Suprapubic skin (tissue), 4 donors: ENCODE data around the gene DENND10. TPM values are rescaled to one million over a fixed set of nuclear protein-coding genes. Genes with fewer than 3 reads are reported as not detected.

ENCODE experiments used
- DNase-seq, 2 donors: peaks; one replicate each; pipeline ENCODE4 v3.0.0-alpha.2; 2019; ENCODE audit warnings: low spot score in 2 of 2
- H3K27ac ChIP-seq: fragments of 200-600 bp; sonication (generic); one replicate; pipeline ENCODE4 v1.5.1; 2019
- H3K27me3 ChIP-seq: fragments of 200-600 bp; sonication (generic); one replicate; pipeline ENCODE4 v1.5.1; 2019
- H3K36me3 ChIP-seq: fragments of 200-600 bp; sonication (generic); one replicate; pipeline ENCODE4 v1.5.1; 2019
- H3K4me1 ChIP-seq: fragments of 200-600 bp; sonication (generic); one replicate; pipeline ENCODE4 v1.5.1; 2019
- H3K4me3 ChIP-seq: fragments of 200-600 bp; sonication (generic); one replicate; pipeline ENCODE4 v1.5.1; 2019; ENCODE audit warnings: mild to moderate bottlenecking
- H3K9me3 ChIP-seq: fragments of 200-600 bp; sonication (generic); one replicate; pipeline ENCODE4 v1.5.1; 2019
- EP300 ChIP-seq: sonication (generic); formaldehyde crosslinking; IDR thresholded peaks from one replicate; pipeline ENCODE4 v1.6.1; 2017; ENCODE audit warnings: antibody characterized with exemption
- POLR2A ChIP-seq, 2 donors: fragments of 450-650 bp; IDR thresholded peaks; one replicate each; pipeline ENCODE4 v1.6.1; 2017; ENCODE audit warnings: antibody characterized with exemption in 2 of 2, mild to moderate bottlenecking in 2 of 2, moderate library complexity in 2 of 2
- POLR2AphosphoS5 ChIP-seq, 3 donors: sonication (generic); formaldehyde crosslinking; IDR thresholded peaks; one replicate each; pipeline ENCODE4 v1.6.1; 2017; ENCODE audit warnings: antibody characterized with exemption in 3 of 3
- WGBS: methylation state at CpG from one replicate; pipeline ENCODE4 v1.1.5; 2018; 5-methylcytosine and 5-hydroxymethylcytosine counted together
- total RNA-seq, 4 donors: library from RNA; depleted of rRNA; stranded (reverse); fragments of >200 nt; gene quantifications; one replicate each; pipeline ENCODE4 v1.1.0, GENCODE V29; 2016
- TF ChIP-seq, protein P1 (sequence below), 2 donors: fragments of 200-600 bp in 1 of 2; fragments of 450-650 bp in 1 of 2; sonication (generic) in 1 of 2; IDR thresholded peaks; one replicate each; pipeline ENCODE4 v1.5.1; 2016 to 2019; ENCODE audit warnings: antibody characterized with exemption in 2 of 2, mild to moderate bottlenecking in 1 of 2, moderate library complexity in 1 of 2

DENND10 gene
- total RNA-seq, 4 donors from 2014 or later: 27.5 to 45.8 (median 33.1) TPM

GRCh38 chr10:119119400-119119799 lies 15.5 kb downstream of the DENND10 start:
- WGBS: 100% methylated on average over 1 of the region's 1 CpG
- TF ChIP-seq EP300 (no peak), POLR2AphosphoS5 (IDR thresholded peaks at IDR 0.05) (no peak), POLR2A (IDR thresholded peaks at IDR 0.05) (no peak)
- TF ChIP-seq, protein P1, sequence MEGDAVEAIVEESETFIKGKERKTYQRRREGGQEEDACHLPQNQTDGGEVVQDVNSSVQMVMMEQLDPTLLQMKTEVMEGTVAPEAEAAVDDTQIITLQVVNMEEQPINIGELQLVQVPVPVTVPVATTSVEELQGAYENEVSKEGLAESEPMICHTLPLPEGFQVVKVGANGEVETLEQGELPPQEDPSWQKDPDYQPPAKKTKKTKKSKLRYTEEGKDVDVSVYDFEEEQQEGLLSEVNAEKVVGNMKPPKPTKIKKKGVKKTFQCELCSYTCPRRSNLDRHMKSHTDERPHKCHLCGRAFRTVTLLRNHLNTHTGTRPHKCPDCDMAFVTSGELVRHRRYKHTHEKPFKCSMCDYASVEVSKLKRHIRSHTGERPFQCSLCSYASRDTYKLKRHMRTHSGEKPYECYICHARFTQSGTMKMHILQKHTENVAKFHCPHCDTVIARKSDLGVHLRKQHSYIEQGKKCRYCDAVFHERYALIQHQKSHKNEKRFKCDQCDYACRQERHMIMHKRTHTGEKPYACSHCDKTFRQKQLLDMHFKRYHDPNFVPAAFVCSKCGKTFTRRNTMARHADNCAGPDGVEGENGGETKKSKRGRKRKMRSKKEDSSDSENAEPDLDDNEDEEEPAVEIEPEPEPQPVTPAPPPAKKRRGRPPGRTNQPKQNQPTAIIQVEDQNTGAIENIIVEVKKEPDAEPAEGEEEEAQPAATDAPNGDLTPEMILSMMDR (IDR thresholded peaks at IDR 0.05): no peak
- H3K36me3 ChIP-seq: peaks cover 76% of the 10 kb centered on the region

DNA sequence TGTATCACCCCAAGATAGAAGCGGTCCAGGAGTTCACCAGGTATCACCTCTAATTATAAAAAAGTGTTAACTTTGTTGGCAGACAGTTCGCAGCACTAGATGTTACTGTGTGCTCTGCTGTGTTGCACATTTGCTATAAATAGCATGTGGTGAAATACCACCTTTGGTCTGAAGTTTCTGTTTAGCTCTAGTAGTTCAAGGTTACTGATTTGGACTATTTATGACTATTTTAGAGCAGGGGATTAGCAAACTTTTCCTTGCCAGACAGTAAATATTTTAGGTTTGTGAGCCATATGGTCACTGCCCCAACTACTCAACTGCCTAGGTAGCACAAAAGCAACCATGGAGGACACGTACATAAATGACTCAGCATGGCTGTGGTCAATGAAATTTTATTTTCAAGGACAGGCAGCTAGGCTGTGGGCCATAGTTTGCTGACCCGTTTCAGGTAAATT lies 16.5 kb downstream of the DENND10 start:
- Histone ChIP-seq H3K27me3 (no peaks in the 10 kb centered on the region), H3K4me1 (no peaks in the 10 kb centered on the region), H3K9me3 (no peaks in the 10 kb centered on the region), H3K36me3 (peaks cover 76% of the 10 kb centered on the region), H3K4me3 (no peak overlapping the region), H3K27ac (no peak overlapping the region)
- WGBS: 84% methylated on average over 4 of the region's 4 CpGs
- TF ChIP-seq EP300 (no peak), POLR2A (IDR thresholded peaks at IDR 0.05) (no peak), POLR2AphosphoS5 (IDR thresholded peaks at IDR 0.05) (no peak)
- TF ChIP-seq, protein P1 (IDR thresholded peaks at IDR 0.05): no peak
- no peak for DNase-seq

More at GRCh38 chr10:119119400-119119799, 15.5 kb downstream of the DENND10 start:
- Histone ChIP-seq H3K4me1 (no peaks in the 10 kb centered on the region), H3K4me3 (no peak overlapping the region), H3K9me3 (no peaks in the 10 kb centered on the region), H3K27me3 (no peaks in the 10 kb centered on the region), H3K27ac (no peak overlapping the region)
- DNase-seq: no peak

GRCh38 chr10:119120875-119121274 lies 17.0 kb downstream of the DENND10 start:
- no peaks in the 10 kb centered on the region for H3K27me3 ChIP-seq
- H3K9me3 ChIP-seq: no peaks in the 10 kb centered on the region
- H3K27ac ChIP-seq: no peak overlapping the region
- no peaks in the 10 kb centered on the region for H3K4me1 ChIP-seq
- WGBS: 100% methylated on average over 2 of the region's 2 CpGs
- DNase-seq: no peak
- TF ChIP-seq POLR2A (IDR thresholded peaks at IDR 0.05): no peak
- TF ChIP-seq, protein P1 (IDR thresholded peaks at IDR 0.05): no peak
- no peak for TF ChIP-seq POLR2AphosphoS5 (IDR thresholded peaks at IDR 0.05)
- no peak for TF ChIP-seq EP300
- H3K36me3 ChIP-seq: peaks cover 81% of the 10 kb centered on the region
- no peak overlapping the region for H3K4me3 ChIP-seq

DNA sequence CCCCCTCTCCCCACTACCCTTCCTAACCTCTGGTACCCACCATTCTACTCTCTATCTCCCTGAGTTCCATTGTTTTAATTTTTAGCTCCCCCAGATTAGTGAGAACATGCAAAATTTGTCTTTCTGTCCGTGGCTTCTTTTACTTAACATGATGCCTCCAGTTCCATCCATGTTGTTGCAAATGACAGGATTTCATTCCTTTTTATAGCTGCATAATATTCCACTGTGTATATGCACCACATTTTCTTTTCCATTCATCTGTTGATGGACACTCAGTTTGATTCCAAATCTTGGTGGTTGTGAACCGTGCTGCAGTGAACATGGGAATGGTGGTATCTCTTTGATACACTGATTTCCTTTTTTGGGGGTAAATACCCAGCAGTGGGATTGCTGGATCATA lies 22.0 kb downstream of the DENND10 start:
- no peak overlapping the region for H3K4me3 ChIP-seq
- WGBS: 98% methylated on average over 2 of the region's 2 CpGs
- no peak overlapping the region for H3K27ac ChIP-seq
- H3K36me3 ChIP-seq: peaks cover 68% of the 10 kb centered on the region
- H3K27me3 ChIP-seq: no peaks in the 10 kb centered on the region
- TF ChIP-seq POLR2AphosphoS5 (IDR thresholded peaks at IDR 0.05) (no peak), POLR2A (IDR thresholded peaks at IDR 0.05) (no peak), EP300 (no peak)
- TF ChIP-seq, protein P1 (IDR thresholded peaks at IDR 0.05): no peak
- no peaks in the 10 kb centered on the region for H3K4me1 ChIP-seq
- H3K9me3 ChIP-seq: no peaks in the 10 kb centered on the region
- no peak for DNase-seq

GRCh38 chr10:119129721-119130120 lies 25.8 kb downstream of the DENND10 start:
- H3K27me3 ChIP-seq: no peaks in the 10 kb centered on the region
- TF ChIP-seq EP300 (no peak), POLR2AphosphoS5 (IDR thresholded peaks at IDR 0.05) (no peak), POLR2A (IDR thresholded peaks at IDR 0.05) (no peak)
- TF ChIP-seq, protein P1 (IDR thresholded peaks at IDR 0.05): no peak
- no peak for DNase-seq
- H3K36me3 ChIP-seq: peaks cover 54% of the 10 kb centered on the region
- H3K4me1 ChIP-seq: no peaks in the 10 kb centered on the region
- no peak overlapping the region for H3K4me3 ChIP-seq
- no peak overlapping the region for H3K27ac ChIP-seq
- WGBS: 96% methylated on average over 4 of the region's 4 CpGs
- no peaks in the 10 kb centered on the region for H3K9me3 ChIP-seq
